NB4 (cell line): ENCODE measurements around the gene USP27X.

Source experiments
- MYC ChIP-seq: IDR thresholded peaks from 2 replicates; pipeline ENCODE4 v1.6.1; 2011; ENCODE audit warnings: low read depth, low read length
- TF ChIP-seq, protein P1 (sequence below): IDR thresholded peaks from one replicate; pipeline ENCODE4 v1.5.1; 2012; ENCODE audit warnings: low read depth, low read length
- TF ChIP-seq, protein P2 (sequence below): IDR thresholded peaks from 2 replicates; pipeline ENCODE4 v1.6.1; 2011; ENCODE audit warnings: low read depth, low read length

DNA sequence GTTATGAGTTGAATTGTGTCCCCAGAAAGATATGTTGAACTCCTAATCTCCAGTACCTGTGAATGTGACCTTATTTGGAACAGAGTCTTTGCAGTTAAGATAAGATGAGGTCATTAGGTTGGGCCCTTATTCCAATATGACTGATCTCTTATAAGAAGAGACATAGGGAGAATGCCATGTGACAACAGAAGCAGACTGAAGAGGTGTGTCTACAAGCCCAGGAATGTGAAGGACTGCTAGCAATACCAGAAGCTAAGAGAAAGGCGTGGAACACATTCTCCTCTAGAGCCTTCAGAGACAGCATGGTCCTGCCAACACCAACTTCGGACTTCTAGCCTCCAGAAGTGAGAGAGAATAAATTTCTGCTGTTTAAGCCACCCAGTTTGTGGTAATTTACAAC lies 22.5 kb upstream of the USP27X start:
- TF ChIP-seq, protein P1, sequence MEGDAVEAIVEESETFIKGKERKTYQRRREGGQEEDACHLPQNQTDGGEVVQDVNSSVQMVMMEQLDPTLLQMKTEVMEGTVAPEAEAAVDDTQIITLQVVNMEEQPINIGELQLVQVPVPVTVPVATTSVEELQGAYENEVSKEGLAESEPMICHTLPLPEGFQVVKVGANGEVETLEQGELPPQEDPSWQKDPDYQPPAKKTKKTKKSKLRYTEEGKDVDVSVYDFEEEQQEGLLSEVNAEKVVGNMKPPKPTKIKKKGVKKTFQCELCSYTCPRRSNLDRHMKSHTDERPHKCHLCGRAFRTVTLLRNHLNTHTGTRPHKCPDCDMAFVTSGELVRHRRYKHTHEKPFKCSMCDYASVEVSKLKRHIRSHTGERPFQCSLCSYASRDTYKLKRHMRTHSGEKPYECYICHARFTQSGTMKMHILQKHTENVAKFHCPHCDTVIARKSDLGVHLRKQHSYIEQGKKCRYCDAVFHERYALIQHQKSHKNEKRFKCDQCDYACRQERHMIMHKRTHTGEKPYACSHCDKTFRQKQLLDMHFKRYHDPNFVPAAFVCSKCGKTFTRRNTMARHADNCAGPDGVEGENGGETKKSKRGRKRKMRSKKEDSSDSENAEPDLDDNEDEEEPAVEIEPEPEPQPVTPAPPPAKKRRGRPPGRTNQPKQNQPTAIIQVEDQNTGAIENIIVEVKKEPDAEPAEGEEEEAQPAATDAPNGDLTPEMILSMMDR: no peak
- TF ChIP-seq, protein P2, sequence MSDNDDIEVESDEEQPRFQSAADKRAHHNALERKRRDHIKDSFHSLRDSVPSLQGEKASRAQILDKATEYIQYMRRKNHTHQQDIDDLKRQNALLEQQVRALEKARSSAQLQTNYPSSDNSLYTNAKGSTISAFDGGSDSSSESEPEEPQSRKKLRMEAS: no peak
- TF ChIP-seq MYC: no peak
